HG02943 (cell line): ENCODE results near the gene SLC37A1.
"Not testable (repeated sequence)": the region's sequence is repeated elsewhere in the genome, so short reads cannot be mapped to it uniquely, and the experiment has no call there.

ENCODE experiments used
- ATAC-seq: cut with Tn5 transposase; IDR thresholded peaks from one replicate; pipeline ENCODE4 v1.9.1; 2021; ENCODE audit warnings: mild to moderate bottlenecking, low read depth, moderate library complexity; ENCODE audit not compliant: unreplicated experiment

Gene SLC37A1

DNA sequence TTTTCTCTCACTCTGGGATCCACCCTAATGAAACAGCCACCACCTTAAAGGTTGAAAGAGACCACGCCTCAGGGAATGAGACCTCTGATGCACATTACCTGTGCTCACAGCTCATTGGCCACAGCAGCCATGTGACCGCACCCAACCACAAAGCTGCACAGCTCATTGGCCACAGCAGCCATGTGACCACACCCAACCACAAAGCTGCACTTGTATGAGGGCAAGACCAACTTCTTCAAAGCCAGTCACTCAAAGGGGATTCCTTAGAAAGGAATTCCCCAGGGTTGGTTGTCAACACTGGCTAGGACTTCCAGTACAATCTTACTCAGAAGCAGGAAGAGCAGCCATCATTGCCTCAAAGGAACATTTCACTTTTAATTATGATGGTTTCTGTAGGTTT, 96.2 kb downstream of the SLC37A1 start:
- no peak for ATAC-seq

DNA sequence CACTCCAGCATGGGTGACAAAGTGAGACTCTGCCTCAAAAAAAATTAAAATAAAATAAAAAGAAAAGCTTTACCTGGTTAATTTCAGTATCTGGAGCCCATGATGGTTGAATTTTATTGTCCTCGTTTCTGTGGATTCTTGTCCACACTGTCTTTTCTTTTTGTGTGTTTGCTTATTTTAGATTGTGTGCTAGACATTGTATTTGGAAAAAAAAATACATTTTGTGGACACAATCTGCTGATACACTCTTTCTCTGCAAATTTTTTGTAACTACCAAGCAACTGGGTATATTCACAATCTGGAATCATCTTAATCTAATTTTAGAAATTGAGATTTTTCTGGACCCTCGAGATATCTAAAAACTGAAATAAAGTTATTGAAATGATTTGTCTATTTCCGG, 98.2 kb downstream of the SLC37A1 start:
- ATAC-seq = no peak

DNA sequence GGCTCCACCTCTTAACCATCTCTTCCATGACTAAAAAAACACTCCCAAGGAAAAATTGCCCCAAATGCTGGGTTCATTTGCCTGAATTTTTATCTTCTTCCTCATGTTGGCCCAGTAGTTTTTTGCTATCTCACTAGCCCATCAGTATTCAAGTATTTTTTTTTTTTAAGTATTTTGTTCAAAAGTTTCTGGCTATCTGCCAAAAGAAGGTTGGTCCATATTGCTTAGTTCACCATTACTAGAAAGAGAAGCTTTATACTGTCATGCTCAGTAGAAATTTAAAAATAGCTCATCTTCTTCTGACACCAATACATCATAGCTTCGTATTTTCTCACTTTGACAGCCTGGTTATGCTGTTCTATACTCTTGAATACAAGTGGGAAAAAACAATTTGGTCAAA, 98.7 kb downstream of the SLC37A1 start:
- no peak for ATAC-seq

DNA sequence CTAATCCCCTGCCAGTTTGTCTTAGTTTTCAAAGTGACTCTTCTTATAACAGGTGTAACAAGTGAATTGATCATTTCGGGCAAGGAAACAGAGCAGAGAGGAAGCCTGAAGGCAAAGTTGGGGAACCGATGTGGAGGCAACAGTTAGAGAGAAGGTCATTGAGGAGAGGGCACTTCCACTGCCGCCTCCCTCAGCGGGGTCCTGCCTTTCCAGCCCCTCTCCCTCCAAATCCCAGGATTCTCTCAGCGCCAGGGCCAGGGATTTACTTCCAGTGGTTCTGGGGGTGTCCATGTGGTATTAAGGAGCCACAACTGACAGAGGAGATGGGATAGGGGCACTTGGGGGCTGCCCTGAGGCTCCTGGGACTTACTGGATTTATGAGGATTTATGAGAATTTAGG, 100.1 kb downstream of the SLC37A1 start:
- no peak for ATAC-seq

DNA sequence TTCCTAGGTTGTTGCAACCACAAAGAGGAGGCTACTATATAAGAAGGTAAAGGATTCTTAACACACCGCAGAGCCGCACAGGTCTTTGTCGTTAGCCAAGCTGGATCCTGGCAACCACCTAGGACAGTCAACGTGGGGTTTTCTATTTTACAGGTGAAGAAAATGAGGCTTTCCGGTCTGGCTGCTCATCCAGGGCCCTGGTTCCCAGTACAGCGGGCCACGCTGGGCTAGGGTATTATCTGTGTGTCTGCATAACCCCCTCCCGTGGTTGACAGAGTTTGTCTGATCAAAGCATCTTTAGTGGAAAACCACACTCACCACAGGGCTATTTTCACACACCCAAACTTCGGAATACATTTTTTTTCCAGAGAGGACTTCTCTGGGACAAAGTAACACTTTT, 100.7 kb downstream of the SLC37A1 start:
- no peak for ATAC-seq

DNA sequence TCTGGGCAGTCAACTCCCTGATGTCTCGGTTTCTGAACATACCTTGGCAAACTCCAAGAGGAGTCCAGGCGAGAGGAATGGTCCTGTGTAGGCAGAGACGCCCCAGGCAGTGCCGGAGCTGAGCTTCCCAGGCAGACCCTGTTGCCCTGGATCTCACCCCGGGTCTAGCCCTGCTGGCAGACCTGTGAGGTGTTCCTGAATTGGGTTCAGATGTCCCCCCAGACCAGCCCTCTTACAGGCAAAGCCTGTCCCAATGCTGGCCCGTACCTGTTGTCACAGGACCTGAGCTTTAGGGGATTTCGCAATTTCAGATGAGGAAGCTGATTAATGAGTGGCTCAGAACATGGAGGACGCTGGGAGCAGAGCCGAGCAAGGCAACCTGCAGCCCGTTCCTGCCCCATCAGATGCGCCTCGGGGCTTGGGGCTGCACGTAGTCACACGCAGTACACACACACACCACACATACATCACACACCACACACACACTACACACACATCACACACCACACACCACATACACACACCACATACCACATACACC, 101.2 kb downstream of the SLC37A1 start:
- no peak for ATAC-seq

DNA sequence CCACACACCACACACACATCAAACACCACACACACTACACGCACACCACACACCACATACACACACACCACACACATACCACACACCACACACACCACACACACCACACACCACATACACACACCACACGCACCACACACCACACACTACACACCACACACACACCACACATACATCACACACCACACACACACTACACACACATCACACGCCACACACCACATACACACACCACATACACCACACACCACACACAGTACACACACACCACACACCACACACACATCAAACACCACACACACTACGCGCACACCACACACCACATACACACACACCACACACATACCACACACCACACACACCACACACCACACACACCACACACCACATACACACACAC, 101.7 kb downstream of the SLC37A1 start:
- ATAC-seq = not testable (repeated sequence)

DNA sequence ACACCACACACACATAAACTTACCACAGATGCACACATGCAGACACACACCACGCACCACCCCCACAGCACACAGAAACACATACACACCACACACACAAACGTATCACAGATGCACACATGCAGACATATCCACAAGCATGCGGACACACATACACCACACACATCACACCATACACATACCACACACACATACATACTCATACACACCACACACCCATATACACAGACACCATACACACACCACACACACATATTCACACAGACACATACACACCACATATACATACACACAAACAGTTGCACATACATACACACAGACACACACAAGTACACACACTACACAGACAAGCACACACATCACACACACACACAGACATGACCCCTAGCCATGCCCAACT, 102.3 kb downstream of the SLC37A1 start:
- ATAC-seq = no peak

DNA sequence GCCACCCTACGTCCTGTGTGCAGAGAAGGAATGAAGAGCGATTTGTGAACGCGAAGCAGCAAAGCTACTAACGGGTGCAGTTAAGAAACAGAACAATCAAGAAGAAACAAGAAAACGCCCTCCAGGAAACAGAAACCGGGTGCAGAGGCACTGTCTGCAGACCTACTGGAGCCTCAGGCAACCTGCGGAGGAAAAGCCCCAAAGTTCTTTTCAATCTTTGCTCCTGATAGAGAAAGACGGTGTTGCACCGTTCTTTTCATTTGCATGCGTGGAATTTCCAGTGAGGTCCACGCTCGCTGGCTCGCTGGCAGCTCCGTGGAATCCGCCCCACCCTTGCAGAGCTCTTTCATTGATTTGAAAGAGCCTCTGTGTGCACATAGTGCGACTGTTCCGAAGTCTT, 102.8 kb downstream of the SLC37A1 start:
- no peak for ATAC-seq

DNA sequence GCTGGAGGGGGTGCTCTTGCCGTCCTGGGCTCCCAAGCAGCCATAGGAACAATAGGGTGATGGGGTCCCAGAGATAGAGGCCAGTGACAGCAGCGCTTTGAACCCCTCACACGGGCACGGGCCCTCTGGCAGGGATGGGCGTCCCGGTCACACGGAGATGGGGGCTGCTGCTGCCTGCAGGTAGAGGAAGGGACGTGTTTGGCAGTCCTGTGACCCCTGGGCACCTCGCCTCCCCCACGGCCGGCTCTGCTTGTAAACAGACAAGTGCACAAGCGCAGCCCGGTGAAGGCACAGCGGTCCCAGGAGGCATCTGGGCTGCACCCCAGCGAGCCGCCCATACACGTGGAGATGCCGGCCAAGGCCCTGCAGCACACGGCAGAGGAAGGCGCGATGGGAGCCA, 103.3 kb downstream of the SLC37A1 start:
- no peak for ATAC-seq

DNA sequence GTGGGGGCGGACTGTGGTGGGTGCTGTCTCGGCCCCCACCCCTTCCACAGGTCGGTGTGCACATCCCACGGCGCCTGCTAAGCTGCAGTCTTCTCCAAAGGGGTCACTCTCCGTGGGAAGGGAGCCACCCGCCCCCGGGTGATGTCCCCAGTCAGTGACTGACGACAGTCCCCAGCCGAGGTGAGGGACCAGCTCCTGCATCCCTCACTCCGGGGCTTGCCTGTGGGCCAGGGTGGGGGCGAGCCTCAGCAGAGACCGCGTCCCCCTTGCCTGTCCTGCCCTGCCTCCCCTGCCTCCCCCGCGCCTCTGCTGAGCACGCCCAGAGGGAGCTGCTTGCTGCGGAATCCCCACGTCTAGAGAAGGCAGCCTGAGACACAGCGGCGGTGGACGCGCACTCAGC, 103.8 kb downstream of the SLC37A1 start:
- ATAC-seq = no peak

DNA sequence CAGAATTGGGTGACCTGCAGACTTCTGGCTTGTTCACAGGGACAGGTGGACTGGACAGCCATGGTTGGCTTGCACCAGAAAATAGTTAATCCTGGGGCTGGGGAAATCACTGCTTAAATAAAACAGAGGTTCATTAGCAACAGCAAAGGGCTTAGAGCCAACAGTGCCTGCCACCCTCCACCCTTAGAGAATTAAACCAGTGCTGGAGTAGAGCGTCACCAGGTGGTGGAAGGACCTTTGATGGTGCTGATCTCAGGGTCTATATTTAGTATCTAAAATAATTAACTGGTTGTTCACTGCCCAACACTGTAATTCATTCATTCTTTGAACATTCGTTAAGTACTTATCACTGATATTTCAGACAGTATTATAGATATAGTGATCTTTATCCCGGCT, 105.1 kb downstream of the SLC37A1 start:
- ATAC-seq = no peak

DNA sequence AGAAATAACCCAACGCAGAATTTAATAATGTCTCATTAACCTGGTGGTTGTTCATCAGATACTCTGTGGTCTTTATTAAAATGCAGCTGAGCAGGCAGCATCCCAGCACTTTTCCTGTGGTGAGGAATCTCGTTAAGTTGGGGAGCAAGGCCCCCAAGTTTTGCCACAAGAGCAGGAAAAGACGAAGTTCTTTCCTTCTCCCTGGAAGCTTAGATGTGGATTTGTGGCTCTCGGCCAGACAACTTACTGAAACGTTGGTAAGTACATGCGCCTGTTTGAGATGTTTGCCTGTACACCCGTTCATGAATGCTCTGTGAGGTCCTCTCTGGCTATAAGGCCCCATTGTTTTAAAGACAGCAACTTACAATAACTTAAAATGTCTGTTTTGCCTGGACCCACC, 105.5 kb downstream of the SLC37A1 start:
- no peak for ATAC-seq

DNA sequence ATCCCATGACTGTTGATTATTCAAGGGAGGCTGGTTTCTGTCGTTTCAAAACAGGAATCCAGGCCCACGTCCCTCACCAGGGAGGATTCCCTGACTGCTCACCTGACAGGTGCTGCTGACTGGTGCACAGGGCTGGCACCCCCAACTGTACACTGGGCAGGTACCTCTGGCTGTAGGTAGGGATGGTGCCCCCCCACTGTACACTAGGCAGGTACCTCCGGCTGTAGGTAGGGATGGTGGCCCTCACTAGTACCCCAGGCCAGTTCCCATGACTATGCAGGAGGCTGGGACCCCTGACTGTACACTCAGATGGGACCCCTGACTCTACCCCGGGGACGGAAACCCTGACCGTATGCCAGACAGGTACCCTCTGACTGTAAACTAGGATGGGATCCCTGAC, 106.2 kb downstream of the SLC37A1 start:
- no peak for ATAC-seq

DNA sequence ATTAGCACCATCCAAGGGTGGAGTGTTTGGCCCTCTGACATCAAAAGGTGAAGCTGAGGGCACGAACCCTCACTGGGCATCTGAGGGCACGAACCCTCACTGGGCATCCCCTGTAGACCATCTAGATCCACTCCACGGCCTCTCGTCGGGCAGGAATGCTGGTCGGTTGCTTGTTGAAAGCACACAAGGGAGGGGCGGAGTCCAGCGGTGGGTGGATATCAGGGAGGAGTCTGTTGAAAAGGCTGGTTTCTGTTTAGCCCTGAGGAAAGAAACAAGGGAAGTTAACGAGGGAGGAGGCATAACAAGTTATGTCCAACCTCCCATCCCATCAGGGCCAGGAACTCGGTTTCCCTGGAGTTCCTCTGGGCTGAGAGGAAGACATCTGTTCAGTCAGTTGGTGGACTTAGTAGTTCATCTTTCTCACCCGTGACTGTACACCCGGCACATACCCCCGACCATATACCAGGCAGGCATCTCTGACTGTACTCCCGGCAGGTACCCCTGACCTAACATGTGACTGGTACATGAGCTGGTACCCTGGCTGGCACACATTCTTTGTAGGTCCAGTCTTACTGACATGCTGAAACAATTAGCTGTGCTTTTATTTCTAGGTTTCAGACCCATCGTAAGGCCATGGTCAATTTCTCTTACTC, 107.6 kb downstream of the SLC37A1 start:
- no peak for ATAC-seq

DNA sequence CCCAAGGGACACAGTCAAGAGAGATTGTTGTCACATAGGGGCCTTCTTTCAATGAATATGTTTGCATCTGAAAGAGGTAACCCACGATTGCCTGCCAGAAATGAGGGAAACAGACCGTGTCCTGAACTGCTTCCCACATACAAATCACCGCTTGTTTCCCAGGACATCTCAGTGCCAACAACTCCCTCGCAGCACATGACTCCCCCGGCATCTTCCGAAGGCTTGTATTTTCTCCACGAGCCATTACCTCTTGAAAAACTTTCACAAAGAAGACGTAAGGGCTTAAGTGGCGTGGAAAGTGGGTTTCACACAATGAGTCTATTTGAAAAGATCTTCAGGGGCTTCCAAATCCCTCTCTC, 108.1 kb downstream of the SLC37A1 start:
- no peak for ATAC-seq

DNA sequence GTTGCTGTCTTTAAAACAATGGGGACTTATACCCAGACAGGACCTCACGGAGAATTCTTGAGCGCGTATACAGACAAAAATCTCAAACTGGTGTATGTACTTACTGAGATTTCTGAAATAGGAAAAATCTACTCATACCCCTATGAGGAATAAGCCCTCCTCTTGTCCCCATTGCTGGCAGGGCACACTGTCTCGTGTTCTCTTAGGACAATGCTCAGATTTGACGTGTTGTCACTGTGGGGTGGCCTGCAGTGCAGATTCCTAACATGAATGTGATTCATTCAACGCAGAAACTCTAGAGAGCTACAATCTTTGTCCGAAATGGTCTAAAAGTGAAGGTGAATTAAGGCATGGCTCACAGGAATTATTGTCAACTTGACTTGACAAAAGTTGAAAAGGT, 108.6 kb downstream of the SLC37A1 start:
- ATAC-seq = no peak

DNA sequence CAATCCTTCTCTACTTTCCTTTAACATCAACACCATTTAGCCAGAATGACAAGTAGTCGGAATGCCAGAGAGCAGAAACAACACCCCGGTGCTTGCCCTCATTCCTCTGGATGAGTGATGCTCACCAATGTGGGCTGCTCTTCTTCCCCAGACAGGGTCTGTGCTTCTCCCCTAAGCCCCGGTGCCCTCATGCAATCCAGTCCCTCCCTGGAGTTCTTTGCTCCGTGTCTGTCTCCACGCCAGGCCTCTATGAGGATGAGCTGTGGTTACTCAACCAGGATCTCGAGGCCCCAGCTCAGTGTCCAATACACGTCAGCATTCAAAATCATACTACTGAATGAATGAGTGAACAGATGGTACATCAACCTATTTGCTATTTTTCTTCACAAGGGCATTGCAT, 110.0 kb downstream of the SLC37A1 start:
- ATAC-seq = no peak

DNA sequence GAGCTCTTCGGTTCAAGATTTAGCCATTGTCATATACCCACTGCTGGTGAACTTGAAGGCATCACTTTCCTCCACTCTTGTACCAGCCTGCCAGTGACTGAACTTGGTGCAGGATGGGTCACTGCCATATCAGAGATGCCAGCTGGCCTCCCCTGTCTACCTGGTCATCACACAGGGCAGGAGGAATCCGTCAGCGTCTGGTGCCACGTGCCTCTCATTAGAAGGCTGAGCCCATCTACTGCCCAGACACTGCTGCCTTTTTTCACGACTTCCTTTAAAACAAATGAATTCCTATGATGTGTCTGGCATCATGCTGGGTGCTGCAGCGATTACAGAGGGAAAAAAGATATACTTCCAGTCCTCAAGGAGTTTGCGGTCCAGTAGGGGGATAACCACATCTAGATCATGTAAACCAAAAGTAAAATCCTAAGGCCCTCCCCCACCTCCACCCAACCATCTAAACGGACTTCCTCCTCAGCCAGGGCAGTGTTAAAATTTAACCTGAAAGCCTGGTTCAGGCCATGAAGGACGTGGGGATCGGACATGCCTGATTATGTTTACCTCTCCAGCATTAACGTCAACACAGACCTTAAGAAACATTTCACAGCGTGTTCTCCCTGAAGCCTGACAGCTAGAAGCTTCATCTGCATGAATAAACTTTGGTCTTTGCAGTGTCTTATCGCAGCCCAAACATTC, 110.6 kb downstream of the SLC37A1 start:
- ATAC-seq = no peak

DNA sequence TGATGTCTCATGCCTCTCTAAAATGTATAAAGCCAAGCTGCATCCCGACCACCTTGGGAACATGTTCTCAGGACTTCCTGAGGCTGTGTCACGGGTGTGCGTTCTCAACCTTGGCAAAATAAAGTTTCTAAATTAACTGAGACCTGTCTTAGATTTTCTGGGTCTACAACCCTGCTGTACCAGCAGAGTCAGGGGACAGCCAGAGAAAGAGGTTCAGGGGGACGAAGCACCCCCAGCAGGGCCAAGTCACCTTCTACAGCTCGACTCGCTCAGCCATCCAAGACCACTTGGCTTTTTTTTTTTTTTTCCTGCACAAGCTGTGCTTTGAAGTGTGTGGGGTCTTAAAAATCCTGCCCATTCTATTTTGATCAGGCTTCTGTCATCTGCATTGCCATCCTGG, 111.3 kb downstream of the SLC37A1 start:
- no peak for ATAC-seq

DNA sequence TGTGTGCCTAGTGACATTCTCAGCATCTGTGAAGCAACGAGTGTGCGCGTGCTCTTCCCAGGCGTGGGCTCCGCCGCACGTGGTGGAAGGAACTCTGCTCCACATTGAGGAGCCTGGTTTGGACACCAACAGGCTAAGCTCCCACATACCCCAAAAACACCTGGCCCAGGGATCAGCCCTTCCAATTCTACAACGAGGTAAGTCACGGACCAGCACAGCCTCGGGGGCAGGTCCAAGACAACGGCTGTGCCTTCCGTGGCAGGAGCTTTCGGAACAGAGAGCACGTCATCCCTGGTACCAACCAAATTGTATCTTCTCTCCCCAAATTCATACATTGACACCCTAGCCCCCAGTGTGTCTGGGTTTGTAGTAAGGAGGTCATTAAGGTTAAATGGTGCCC, 112.5 kb downstream of the SLC37A1 start:
- no peak for ATAC-seq

DNA sequence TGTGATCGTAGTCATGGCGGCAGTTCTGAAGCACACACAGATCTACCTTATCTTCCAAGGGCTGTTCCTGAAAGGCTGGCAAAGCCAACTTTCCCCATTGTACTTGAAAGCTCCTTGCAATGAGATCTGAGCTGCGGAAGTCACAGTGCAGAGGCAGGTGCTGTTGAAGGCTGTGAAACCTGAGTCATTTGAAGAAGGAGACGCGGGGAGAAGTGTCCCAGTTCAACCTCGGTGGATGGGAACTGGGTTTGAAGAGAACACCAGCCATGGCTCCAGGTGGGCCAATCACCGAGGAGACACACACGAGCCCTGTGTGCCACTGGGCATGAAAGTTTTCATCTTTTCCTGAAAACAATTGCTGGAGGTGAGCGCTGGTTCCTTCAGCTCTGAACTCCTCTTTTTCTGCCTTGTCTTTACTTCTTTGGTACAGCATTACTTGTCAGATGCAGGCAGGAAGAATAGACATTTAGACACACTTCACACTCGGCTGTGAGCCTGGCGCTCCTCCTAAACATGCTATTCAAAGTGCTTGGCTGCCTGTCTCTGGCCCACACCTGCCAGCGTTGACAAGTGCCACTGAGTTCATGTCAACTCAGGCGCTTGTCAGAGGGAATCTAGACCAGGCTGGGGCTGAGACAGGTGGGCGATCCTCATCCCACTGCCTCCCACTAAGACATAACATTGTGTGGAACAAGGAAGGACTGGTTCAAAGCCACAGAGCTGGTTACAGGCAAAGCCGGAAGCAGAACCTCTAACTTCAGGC, 114.1 kb downstream of the SLC37A1 start:
- ATAC-seq = no peak
